ENCODE results near the gene SNAI1.
A peak's percentile ranks its signal among the peaks of the same experiment; 100 is the strongest.
"Not testable (repeated sequence)": the region's sequence is repeated elsewhere in the genome, so short reads cannot be mapped to it uniquely, and the experiment has no call there.

Gene SNAI1

GRCh38 chr20:49987015-49987867 lies 4.5 kb downstream of the SNAI1 start:
- DNase-seq (ENCODE audit: low spot score) = peak; percentile 64

- no peak for DNase-seq (ENCODE audit: low spot score)
Measured at GRCh38 chr20:49987868-49988690, 5.3 kb downstream of the SNAI1 start.

GRCh38 chr20:49989234-49990065 lies 6.7 kb downstream of the SNAI1 start:
- no peak for DNase-seq (ENCODE audit: low spot score)

- DNase-seq (ENCODE audit: low spot score) = no peak
Measured at GRCh38 chr20:49990271-49990720, 7.5 kb downstream of the SNAI1 start.

- DNase-seq (ENCODE audit: low spot score) = no peak
Measured at GRCh38 chr20:49993301-49993751, 10.5 kb downstream of the SNAI1 start.

DNA sequence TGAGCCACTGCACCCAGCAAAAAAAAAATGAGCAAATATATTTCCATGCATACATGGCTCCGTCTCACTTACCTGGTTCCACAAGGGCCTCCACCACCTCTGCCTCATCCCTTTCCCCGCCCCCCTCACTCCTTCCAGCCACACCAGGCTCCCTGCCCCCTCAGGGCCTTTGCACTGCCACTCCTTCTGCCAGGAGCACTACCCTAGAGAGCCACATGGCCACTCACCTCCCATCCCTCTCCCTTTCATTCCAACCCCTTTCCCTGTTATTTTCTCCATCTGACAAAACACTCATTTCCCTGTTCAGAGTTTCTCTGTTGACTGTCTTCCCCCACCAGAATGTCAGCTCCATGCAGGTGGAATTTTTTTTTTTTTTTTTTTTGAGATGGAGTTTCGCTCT lies 12.8 kb downstream of the SNAI1 start:
- no peak for DNase-seq (ENCODE audit: low spot score)

GRCh38 chr20:49998478-49999188 lies 15.9 kb downstream of the SNAI1 start:
- DNase-seq (ENCODE audit: low spot score) = not testable (repeated sequence)

GRCh38 chr20:49999329-49999728 lies 16.5 kb downstream of the SNAI1 start:
- no peak for DNase-seq (ENCODE audit: low spot score)

- not testable (repeated sequence) for DNase-seq (ENCODE audit: low spot score)
Measured at GRCh38 chr20:50000548-50001222, 17.9 kb downstream of the SNAI1 start.

- no peak for DNase-seq (ENCODE audit: low spot score)
Measured at GRCh38 chr20:50001784-50002311, 19.1 kb downstream of the SNAI1 start.

- DNase-seq (ENCODE audit: low spot score) = peak; percentile 69
Measured at GRCh38 chr20:50003253-50003656, 20.5 kb downstream of the SNAI1 start.

DNA sequence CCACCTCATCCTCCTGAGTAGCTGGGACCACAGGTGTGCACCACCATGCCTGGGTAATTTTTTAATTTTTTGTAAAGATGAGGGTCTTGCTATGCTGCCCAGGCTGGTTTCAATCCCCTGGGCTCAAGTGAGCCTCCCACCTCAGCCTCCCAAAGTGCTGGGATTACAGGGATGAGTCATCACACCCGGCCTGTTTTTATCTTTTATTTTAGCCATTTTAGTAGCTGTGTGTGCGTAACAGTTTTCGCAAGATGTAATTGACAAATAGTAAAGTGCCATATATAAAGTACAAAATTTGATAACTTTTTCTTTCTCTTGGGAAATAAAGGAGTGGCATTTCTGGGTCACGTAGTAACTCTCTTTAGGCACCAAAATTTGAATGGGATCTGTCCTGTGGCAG lies 21.4 kb downstream of the SNAI1 start:
- DNase-seq (ENCODE audit: low spot score) = no peak

- no peak for DNase-seq (ENCODE audit: low spot score)
Measured at GRCh38 chr20:50005471-50005981, 22.7 kb downstream of the SNAI1 start.

DNA sequence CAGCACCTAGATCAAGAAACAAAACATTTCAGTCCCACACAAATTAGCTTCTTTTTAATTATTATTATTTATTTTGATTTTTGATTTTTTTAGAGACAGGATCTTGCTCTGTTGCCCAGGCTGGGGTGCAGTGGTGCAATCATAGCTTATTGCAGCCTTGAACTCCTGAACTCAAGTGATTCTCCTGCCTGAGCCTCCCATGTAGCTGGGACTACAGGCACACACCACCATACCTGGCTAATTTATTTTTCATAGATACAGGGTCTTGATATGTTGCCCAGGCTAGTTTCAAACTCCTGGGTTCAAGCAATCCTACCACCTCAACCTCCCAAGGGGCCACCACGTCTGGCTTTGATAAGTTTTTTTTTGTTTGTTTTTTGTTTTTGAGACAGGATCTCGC lies 24.6 kb downstream of the SNAI1 start:
- no peak for DNase-seq (ENCODE audit: low spot score)

- no peak for DNase-seq (ENCODE audit: low spot score)
Measured at GRCh38 chr20:50008007-50008406, 25.2 kb downstream of the SNAI1 start.

DNA sequence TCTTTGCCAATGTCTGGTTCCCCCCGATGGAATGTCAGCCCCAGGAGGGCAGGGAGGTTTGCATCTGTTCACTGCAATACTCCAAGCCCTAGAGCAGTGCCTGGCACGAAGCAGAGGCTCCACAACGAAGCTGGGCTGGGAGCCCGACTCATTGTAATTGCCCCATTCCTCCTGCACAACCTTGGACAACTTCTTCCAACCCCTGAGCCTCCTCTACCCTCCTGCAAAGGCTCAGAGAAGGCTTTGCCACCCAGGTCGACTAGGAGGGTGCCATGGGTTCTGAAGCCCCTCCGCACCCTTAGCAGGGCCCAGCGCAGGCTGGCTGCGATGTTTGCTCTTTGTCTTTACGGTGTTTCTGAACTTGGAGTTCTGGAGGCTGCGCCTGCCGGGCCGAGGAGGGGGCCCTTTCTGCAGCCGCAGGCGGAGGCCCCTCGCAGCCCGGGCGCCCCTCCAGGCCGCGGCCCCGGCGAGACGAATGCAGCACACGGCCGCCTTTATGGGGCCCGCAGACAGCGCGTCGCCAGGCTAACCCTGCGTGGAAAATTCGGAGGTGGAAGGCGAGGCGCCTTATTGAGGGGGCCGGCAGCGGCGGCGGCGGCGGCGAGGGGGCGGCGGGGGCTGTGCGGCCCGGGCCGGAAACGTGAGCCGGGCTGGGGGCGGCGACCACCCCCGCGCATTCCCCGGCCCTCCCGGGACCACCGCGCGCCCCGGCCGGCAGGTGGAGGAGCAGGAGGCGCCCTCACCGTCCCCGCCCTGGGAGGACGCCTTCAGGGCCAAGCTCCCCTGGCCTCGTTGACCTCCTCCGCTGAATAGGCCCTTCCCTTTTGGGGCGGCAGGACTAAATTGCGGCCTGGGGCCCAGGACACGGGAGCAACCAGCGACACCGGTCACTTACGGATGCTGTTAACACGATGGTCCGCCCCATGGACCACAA lies 27.0 kb downstream of the SNAI1 start:
- DNase-seq (ENCODE audit: low spot score) = no peak

DNA sequence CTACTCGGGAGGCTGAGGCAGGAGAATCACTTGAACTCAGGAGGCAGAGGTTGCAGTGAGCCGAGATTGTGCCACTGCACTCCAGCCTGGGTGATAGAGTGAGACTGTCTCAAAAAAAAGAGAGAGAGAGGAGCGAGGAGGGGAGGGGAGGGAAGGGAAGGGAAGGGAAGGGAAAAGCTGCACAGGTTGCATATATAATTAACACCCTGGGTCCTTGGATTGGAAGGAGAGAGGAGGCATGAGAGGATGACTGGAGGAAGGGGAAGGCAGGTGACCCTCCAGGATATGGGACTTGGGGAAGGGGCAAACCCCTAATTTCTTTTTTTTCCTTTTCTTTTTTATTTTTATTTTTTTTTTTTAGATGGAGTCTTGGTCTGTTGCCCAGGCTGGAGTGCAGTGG lies 28.8 kb downstream of the SNAI1 start:
- not testable (repeated sequence) for DNase-seq (ENCODE audit: low spot score)

DNA sequence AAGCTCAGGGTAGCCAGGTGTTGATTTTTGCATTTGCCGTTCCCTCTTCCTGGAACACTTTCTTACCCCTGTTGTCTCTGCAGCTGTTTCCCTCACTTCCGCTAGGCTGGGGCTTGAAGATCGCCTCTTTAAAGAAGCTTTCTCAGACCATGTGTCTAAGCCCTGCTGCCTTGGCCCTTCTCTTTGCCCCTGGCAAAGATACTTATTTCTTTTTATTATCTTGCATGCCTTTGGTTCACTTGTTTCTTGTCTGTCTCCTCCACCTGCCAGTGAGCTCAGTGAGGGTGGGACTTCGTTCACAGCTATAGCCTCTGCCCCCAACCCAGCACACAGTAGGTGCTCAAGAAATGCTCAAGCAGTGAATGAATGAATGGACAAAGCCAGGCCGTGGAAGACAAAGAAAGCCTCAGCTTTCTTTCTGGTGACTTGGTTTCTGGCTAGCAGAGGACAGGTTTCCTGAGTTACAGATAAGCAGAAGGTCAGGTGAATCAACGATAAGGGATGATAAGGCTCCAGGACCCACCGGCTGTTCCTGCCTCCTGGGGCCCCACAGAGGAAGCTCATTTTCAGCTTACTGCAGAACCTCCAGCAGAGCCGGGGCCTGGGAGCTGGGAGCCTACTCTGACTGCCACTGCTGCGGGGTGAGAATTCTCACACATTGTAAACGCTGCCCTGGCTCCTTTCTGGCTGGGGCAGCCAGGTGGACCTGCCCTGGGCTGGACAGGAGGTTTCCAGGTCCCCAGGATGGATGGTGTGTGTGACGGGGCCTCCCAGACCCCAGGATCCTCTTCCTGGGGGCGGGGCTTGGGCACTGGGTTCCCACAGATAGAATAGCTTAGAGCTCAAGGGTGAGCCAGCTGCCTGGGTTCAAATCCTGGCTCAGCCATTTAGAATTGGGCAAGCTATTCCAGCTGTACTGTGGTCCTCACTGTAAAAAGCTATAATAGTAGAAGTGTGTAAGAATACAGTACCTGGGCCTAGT lies 29.8 kb downstream of the SNAI1 start:
- DNase-seq (ENCODE audit: low spot score) = no peak

All from RKO (cell line).